ELR (cell line): ENCODE results near the gene CPA5.

Experiments
- DNase-seq: peaks from one replicate; pipeline ENCODE4 v3.0.0-alpha.2; 2015; ENCODE audit warnings: low read depth

The CPA5 gene

GRCh38 chr7:130344271-130344866 lies at the start of gene CPA5:
TSS of gene CPA5 (plus strand) at chr7:130344816. CDS start at chr7:130346486, 1,670 bp downstream.
- no peak for DNase-seq

GRCh38 chr7:130296221-130296951 lies 48.2 kb upstream of the CPA5 start:
- DNase-seq, result no peak

GRCh38 chr7:130297628-130298543 lies 46.7 kb upstream of the CPA5 start:
- no peak for DNase-seq

GRCh38 chr7:130298544-130299326 lies 45.9 kb upstream of the CPA5 start:
- DNase-seq, result no peak

GRCh38 chr7:130299866-130300265 lies 44.8 kb upstream of the CPA5 start:
- no peak for DNase-seq

- no peak for DNase-seq
Measured at GRCh38 chr7:130301501-130302020, 43.1 kb upstream of the CPA5 start.

GRCh38 chr7:130302649-130303048 lies 42.0 kb upstream of the CPA5 start:
- DNase-seq, result no peak

- DNase-seq, result no peak
Measured at GRCh38 chr7:130303127-130303526, 41.5 kb upstream of the CPA5 start.

- no peak for DNase-seq
Measured at GRCh38 chr7:130303551-130303950, 41.1 kb upstream of the CPA5 start.

- DNase-seq, result no peak
Measured at GRCh38 chr7:130303982-130304381, 40.6 kb upstream of the CPA5 start.

GRCh38 chr7:130304878-130305277 lies 39.7 kb upstream of the CPA5 start:
- DNase-seq, result no peak

- no peak for DNase-seq
Measured at GRCh38 chr7:130305433-130306042, 39.1 kb upstream of the CPA5 start.

GRCh38 chr7:130309986-130310385 lies 34.6 kb upstream of the CPA5 start:
- DNase-seq, result no peak

GRCh38 chr7:130314305-130314704 lies 30.3 kb upstream of the CPA5 start:
- no peak for DNase-seq

- no peak for DNase-seq
Measured at GRCh38 chr7:130319541-130319940, 25.1 kb upstream of the CPA5 start.

- peak; percentile 36 for DNase-seq
Measured at GRCh38 chr7:130321542-130322229, 22.9 kb upstream of the CPA5 start.

- no peak for DNase-seq
Measured at GRCh38 chr7:130322615-130323014, 22.0 kb upstream of the CPA5 start.

- peak; percentile 12 for DNase-seq
Measured at GRCh38 chr7:130324306-130324943, 20.2 kb upstream of the CPA5 start.

GRCh38 chr7:130329681-130330080 lies 14.9 kb upstream of the CPA5 start:
- no peak for DNase-seq
